ENCODE measurements around the gene MPEG1. TPM values are rescaled to one million over a fixed set of nuclear protein-coding genes. Genes with fewer than 3 reads are reported as not detected.

MPEG1 gene
- total RNA-seq, 1 experiment from 2014 or later = not detected

DNA sequence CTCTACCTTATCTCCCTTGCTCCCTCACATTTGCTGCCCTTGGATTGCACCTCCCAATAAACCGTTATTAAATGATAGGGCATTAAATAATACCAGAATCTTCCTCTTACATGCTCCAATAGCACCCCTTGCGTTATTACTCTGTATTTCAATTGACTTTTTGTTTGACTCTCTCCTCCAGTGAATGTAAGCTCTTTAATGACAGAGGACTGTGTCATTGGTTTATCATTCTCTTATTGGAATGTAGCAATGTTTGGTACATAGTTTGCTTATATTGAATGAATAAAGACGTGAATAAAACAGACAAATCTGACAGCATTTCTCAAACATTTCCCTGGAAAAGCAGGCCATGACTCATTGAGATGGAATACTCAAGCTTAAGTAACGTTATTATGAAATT, 8.7 kb upstream of the MPEG1 start:
- no peaks in the 10 kb centered on the region for H3K27me3 ChIP-seq (replicated peaks; ENCODE audit: control insufficient read depth, insufficient read depth, low read length)
- ChIA-PET CTCF (interaction anchor here (1.0 kb wide), 1 partner anchor 15 kb away, joined by 3 read pairs; no protein-coding TSS in a partner anchor), POLR2A (no interaction called here)
- no peaks in the 10 kb centered on the region for H3K36me3 ChIP-seq (ENCODE audit: control insufficient read depth, insufficient read depth, low read length)
- Mint-ChIP-seq H3K9me3 (ENCODE audit: unreplicated experiment) (no peaks in the 10 kb centered on the region), H3K4me1 (ENCODE audit: low read depth, unreplicated experiment) (no peaks in the 10 kb centered on the region), H3K27ac (ENCODE audit: unreplicated experiment) (no peak overlapping the region), H3K4me3 (ENCODE audit: unreplicated experiment) (no peak overlapping the region), H3K36me3 (ENCODE audit: insufficient read depth, unreplicated experiment) (no peaks in the 10 kb centered on the region), H3K27me3 (ENCODE audit: insufficient read depth, unreplicated experiment) (peaks cover 10% of the 10 kb centered on the region)
- intact Hi-C loops (cut with micrococcal nuclease; ENCODE audit: unreplicated experiment) = no loop called here
- no peaks in the 10 kb centered on the region for H3K4me1 ChIP-seq
- TF ChIP-seq, protein P1, sequence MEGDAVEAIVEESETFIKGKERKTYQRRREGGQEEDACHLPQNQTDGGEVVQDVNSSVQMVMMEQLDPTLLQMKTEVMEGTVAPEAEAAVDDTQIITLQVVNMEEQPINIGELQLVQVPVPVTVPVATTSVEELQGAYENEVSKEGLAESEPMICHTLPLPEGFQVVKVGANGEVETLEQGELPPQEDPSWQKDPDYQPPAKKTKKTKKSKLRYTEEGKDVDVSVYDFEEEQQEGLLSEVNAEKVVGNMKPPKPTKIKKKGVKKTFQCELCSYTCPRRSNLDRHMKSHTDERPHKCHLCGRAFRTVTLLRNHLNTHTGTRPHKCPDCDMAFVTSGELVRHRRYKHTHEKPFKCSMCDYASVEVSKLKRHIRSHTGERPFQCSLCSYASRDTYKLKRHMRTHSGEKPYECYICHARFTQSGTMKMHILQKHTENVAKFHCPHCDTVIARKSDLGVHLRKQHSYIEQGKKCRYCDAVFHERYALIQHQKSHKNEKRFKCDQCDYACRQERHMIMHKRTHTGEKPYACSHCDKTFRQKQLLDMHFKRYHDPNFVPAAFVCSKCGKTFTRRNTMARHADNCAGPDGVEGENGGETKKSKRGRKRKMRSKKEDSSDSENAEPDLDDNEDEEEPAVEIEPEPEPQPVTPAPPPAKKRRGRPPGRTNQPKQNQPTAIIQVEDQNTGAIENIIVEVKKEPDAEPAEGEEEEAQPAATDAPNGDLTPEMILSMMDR (IDR thresholded peaks at IDR 0.05; ENCODE audit: insufficient read depth in 1 of 2, low read depth in 1 of 2, low read length in 1 of 2, severe bottlenecking in 1 of 2, unreplicated experiment in 1 of 2) = no peak
- H3K4me3 ChIP-seq (ENCODE audit: low read depth, low read length) = no peak overlapping the region
- BruUV-seq (replicated peaks) = no TSS peak
- H3K9me3 ChIP-seq = no peaks in the 10 kb centered on the region
- no peak for DNase-seq

DNA sequence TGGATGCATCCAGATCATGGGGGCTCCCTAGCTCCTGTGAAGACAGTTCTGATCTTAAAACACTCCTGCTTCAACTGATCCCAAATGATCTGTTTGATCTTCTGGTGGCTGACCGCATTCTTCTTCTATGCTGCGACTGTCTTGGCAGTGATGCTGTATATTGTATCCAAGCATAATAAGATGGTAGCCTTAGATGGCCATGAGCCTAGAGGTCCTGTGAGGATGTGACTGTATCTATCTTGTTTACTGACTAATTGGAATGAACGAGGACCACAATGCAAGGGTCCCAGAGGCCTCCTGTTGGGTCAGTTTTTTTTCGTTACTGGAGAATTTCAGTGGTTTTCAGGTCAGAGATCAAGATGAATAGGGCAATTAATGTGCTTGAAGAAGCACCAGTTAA, 7.1 kb upstream of the MPEG1 start:
- Mint-ChIP-seq H3K36me3 (ENCODE audit: insufficient read depth, unreplicated experiment) (no peaks in the 10 kb centered on the region), H3K9me3 (ENCODE audit: unreplicated experiment) (no peaks in the 10 kb centered on the region), H3K4me1 (ENCODE audit: low read depth, unreplicated experiment) (no peaks in the 10 kb centered on the region), H3K27me3 (ENCODE audit: insufficient read depth, unreplicated experiment) (peaks cover 7% of the 10 kb centered on the region), H3K4me3 (ENCODE audit: unreplicated experiment) (no peak overlapping the region), H3K27ac (ENCODE audit: unreplicated experiment) (no peak overlapping the region)
- CTCF ChIA-PET = no interaction called here
- H3K36me3 ChIP-seq (ENCODE audit: control insufficient read depth, insufficient read depth, low read length) = no peaks in the 10 kb centered on the region
- TF ChIP-seq, protein P1 (IDR thresholded peaks at IDR 0.05; ENCODE audit: insufficient read depth in 1 of 2, low read depth in 1 of 2, low read length in 1 of 2, severe bottlenecking in 1 of 2, unreplicated experiment in 1 of 2) = no peak
- no peak overlapping the region for H3K4me3 ChIP-seq (ENCODE audit: low read depth, low read length)
- H3K27me3 ChIP-seq (replicated peaks; ENCODE audit: control insufficient read depth, insufficient read depth, low read length) = no peaks in the 10 kb centered on the region
- intact Hi-C loops (cut with micrococcal nuclease; ENCODE audit: unreplicated experiment) = no loop called here
- H3K9me3 ChIP-seq = no peaks in the 10 kb centered on the region
- POLR2A ChIA-PET = no interaction called here
- BruUV-seq (replicated peaks) = no TSS peak
- H3K4me1 ChIP-seq = no peaks in the 10 kb centered on the region
- no peak for DNase-seq

DNA sequence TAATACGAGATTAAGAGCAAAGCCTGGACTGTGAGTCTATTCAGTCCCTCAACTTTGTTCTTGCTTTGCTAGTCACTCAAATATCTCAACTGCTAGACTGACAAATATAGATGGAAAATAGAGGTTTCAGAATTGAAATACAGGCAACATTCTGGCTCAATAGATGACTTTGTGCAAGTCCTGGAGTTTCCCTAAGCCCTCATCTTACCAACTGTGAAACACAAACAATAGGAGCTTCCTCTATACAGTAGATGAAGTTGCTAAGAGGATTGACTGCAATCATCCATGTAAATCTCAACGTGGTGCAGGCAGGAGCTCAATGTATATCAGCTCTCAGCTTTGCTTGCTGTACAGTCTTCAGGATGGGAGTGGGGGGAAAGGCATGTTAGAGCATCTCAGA, 6.2 kb upstream of the MPEG1 start:
- no peaks in the 10 kb centered on the region for H3K9me3 ChIP-seq
- H3K4me1 Mint-ChIP-seq (ENCODE audit: low read depth, unreplicated experiment) = no peaks in the 10 kb centered on the region
- H3K27me3 Mint-ChIP-seq (ENCODE audit: insufficient read depth, unreplicated experiment) = peaks cover 4% of the 10 kb centered on the region
- no TSS peak for BruUV-seq (replicated peaks)
- no peak overlapping the region for H3K4me3 ChIP-seq (ENCODE audit: low read depth, low read length)
- H3K4me1 ChIP-seq = no peaks in the 10 kb centered on the region
- CTCF ChIA-PET = no interaction called here
- no peaks in the 10 kb centered on the region for H3K27me3 ChIP-seq (replicated peaks; ENCODE audit: control insufficient read depth, insufficient read depth, low read length)
- DNase-seq = no peak
- intact Hi-C loops (cut with micrococcal nuclease; ENCODE audit: unreplicated experiment) = no loop called here
- H3K27ac Mint-ChIP-seq (ENCODE audit: unreplicated experiment) = no peak overlapping the region
- POLR2A ChIA-PET = no interaction called here
- no peak overlapping the region for H3K4me3 Mint-ChIP-seq (ENCODE audit: unreplicated experiment)
- H3K36me3 ChIP-seq (ENCODE audit: control insufficient read depth, insufficient read depth, low read length) = no peaks in the 10 kb centered on the region
- H3K36me3 Mint-ChIP-seq (ENCODE audit: insufficient read depth, unreplicated experiment) = no peaks in the 10 kb centered on the region
- H3K9me3 Mint-ChIP-seq (ENCODE audit: unreplicated experiment) = no peaks in the 10 kb centered on the region
- TF ChIP-seq, protein P1 (IDR thresholded peaks at IDR 0.05; ENCODE audit: insufficient read depth in 1 of 2, low read depth in 1 of 2, low read length in 1 of 2, severe bottlenecking in 1 of 2, unreplicated experiment in 1 of 2) = no peak

Measured in Caco-2 (cell line).